CD14-positive monocyte (primary cell): ENCODE results near the gene APIP. TPM values are rescaled to one million over a fixed set of nuclear protein-coding genes. Genes with fewer than 3 reads are reported as not detected.

Source experiments
- DNase-seq, 3 donors: peaks; one replicate each; pipeline ENCODE4 v3.0.0-alpha.2; 2011 to 2022
- H2AFZ ChIP-seq: 2 replicates; pipeline ENCODE4 v1.6.0; 2012; ENCODE audit warnings: mild to moderate bottlenecking, low read depth, low read length, inconsistent platforms; ENCODE audit not compliant: insufficient read depth, poor library complexity, severe bottlenecking
- H3K27ac ChIP-seq, 2 donors: 1 replicate in 1 of 2; 2 replicates in 1 of 2; pipeline ENCODE4 v1.5.1; 2012 to 2013; ENCODE audit warnings: low read length in 2 of 2, control low read depth in 1 of 2, inconsistent platforms in 1 of 2, low read depth in 1 of 2, mild to moderate bottlenecking in 1 of 2
- H3K27me3 ChIP-seq, 2 donors: one replicate each; pipeline versions ENCODE4 v1.6.0 to v1.6.1; 2011 to 2013; ENCODE audit warnings: low read length in 2 of 2; ENCODE audit not compliant: control insufficient read depth in 2 of 2, insufficient read depth in 2 of 2
- H3K36me3 ChIP-seq, 2 donors: replicated peaks in 1 of 2; 1 replicate in 1 of 2; 2 replicates in 1 of 2; pipeline versions ENCODE4 v1.5.1 to v1.6.1; 2012 to 2013; ENCODE audit warnings: low read length in 2 of 2, control low read depth in 1 of 2, inconsistent platforms in 1 of 2, mild to moderate bottlenecking in 1 of 2; ENCODE audit not compliant: insufficient read depth in 2 of 2, control insufficient read depth in 1 of 2
- H3K4me1 ChIP-seq, 2 donors: 1 replicate in 1 of 2; 2 replicates in 1 of 2; pipeline versions ENCODE4 v1.5.1 to v1.6.1; 2012 to 2013; ENCODE audit warnings: low read length in 2 of 2, control low read depth in 1 of 2, inconsistent platforms in 1 of 2, mild to moderate bottlenecking in 1 of 2, moderate library complexity in 1 of 2; ENCODE audit not compliant: insufficient read depth in 2 of 2, control insufficient read depth in 1 of 2
- H3K4me2 ChIP-seq: replicated peaks from 2 replicates; pipeline ENCODE3; 2012; ENCODE audit warnings: low read length, moderate library complexity, mild to moderate bottlenecking; ENCODE audit not compliant: poor library complexity, severe bottlenecking; ENCODE audit errors: extremely low read depth
- H3K4me3 ChIP-seq, 3 experiments: fragments of 200-600 bp in 1 of 3; sonication (generic) in 1 of 3; replicated peaks in 1 of 3; 1 replicate in 2 of 3; 2 replicates in 1 of 3; pipeline ENCODE4 v1.5.1; 2011 to 2013; ENCODE audit warnings: low read length in 3 of 3, mild to moderate bottlenecking in 3 of 3, control low read depth in 2 of 3, low read depth in 2 of 3, inconsistent platforms in 1 of 3, moderate library complexity in 1 of 3
- H3K79me2 ChIP-seq: 2 replicates; pipeline ENCODE4 v1.6.0; 2012; ENCODE audit warnings: mild to moderate bottlenecking, control low read depth, inconsistent platforms, low read length, moderate library complexity; ENCODE audit not compliant: insufficient read depth
- H3K9ac ChIP-seq: 2 replicates; pipeline ENCODE4 v1.6.0; 2017; ENCODE audit warnings: low read length, mild to moderate bottlenecking; ENCODE audit not compliant: insufficient read depth, poor library complexity, severe bottlenecking
- H3K9me3 ChIP-seq, 2 donors: replicated peaks in 1 of 2; 1 replicate in 1 of 2; 2 replicates in 1 of 2; pipeline versions ENCODE4 v1.5.1 to v1.6.1; 2012 to 2013; ENCODE audit warnings: low read length in 2 of 2, control low read depth in 1 of 2; ENCODE audit not compliant: control insufficient read depth in 1 of 2, insufficient read depth in 1 of 2
- H4K20me1 ChIP-seq: 2 replicates; pipeline ENCODE4 v1.6.0; 2012; ENCODE audit warnings: mild to moderate bottlenecking, low read length, control low read depth, moderate library complexity; ENCODE audit not compliant: insufficient read depth
- H3K27ac Mint-ChIP-seq, 7 donors: one replicate each; pipeline ENCODE4 v1.8.0; 2020; ENCODE audit warnings: mild to moderate bottlenecking in 7 of 7, mixed read lengths in 7 of 7, moderate library complexity in 6 of 7, inconsistent platforms in 2 of 7
- H3K27me3 Mint-ChIP-seq, 3 donors: one replicate each; pipeline ENCODE4 v1.8.0; 2021 to 2022; ENCODE audit warnings: low read depth in 3 of 3, mild to moderate bottlenecking in 3 of 3, mixed read lengths in 3 of 3, moderate library complexity in 3 of 3, inconsistent platforms in 1 of 3
- H3K36me3 Mint-ChIP-seq, 2 donors: one replicate each; pipeline ENCODE4 v1.8.0; 2020; ENCODE audit warnings: mixed read lengths in 2 of 2, inconsistent platforms in 1 of 2, mild to moderate bottlenecking in 1 of 2
- H3K4me1 Mint-ChIP-seq: one replicate; pipeline ENCODE4 v1.8.0; 2020; ENCODE audit warnings: mild to moderate bottlenecking, mixed read lengths
- H3K4me3 Mint-ChIP-seq, 2 donors: one replicate each; pipeline ENCODE4 v1.8.0; 2020; ENCODE audit warnings: mild to moderate bottlenecking in 2 of 2, mixed read lengths in 2 of 2, moderate library complexity in 1 of 2
- H3K9me3 Mint-ChIP-seq, 7 donors: one replicate each; pipeline ENCODE4 v1.8.0; 2020 to 2022; ENCODE audit warnings: mixed read lengths in 7 of 7, mild to moderate bottlenecking in 6 of 7, moderate library complexity in 6 of 7, inconsistent platforms in 2 of 7
- WGBS: methylation state at CpG from one replicate; pipeline ENCODE4 v1.1.5; 2013; ENCODE audit warnings: missing lambda C conversion rate; ENCODE audit not compliant: insufficient coverage; 5-methylcytosine and 5-hydroxymethylcytosine counted together
- intact Hi-C, 2 donors: fragments of 100-400 bp; cut with micrococcal nuclease; formaldehyde crosslinking; loops; one replicate each; pipeline versions ENCODE4 v1.15.0 to v1.15.1; 2023
- polyA plus RNA-seq, 3 donors: library from polyadenylated mRNA; depleted of rRNA in 1 of 3; unstranded in 2 of 3; stranded (reverse) in 1 of 3; fragments of 300-500 nt in 2 of 3; fragments of >200 nt in 1 of 3; fragmentation: Illumina TruSeq in 2 of 3; gene quantifications; 1 replicate in 2 of 3; 2 replicates in 1 of 3; pipeline ENCODE4 v1.2.3, GENCODE V29; 2012 to 2021
- TF ChIP-seq, protein P1 (sequence below): fragments of 200-600 bp; IDR thresholded peaks from one replicate; pipeline ENCODE4 v1.8.0; 2022; ENCODE audit warnings: antibody characterized with exemption, mild to moderate bottlenecking

Gene APIP
- polyA plus RNA-seq, 3 donors: 16.3 to 25.4 (median 22.9) TPM

- no peak overlapping the region for H3K4me3 Mint-ChIP-seq
- intact Hi-C loops: no loop called here
- no peak overlapping the region for H3K27ac ChIP-seq
- H3K36me3 Mint-ChIP-seq: peaks cover 13 to 30% of the 10 kb centered on the region in 2 donors
- no CpG with 5 or more reads among the region's 3 CpGs for WGBS
- no peak overlapping the region for H2AFZ ChIP-seq
- H3K79me2 ChIP-seq: peaks cover 78% of the 10 kb centered on the region
- no peaks in the 10 kb centered on the region for H3K4me1 ChIP-seq
- peaks cover 0 to 45% of the 10 kb centered on the region in 2 donors for H3K36me3 ChIP-seq
- H3K4me3 ChIP-seq: no peak overlapping the region
- H3K27ac Mint-ChIP-seq: peak overlapping the region in 2 of 7 donors; percentile 48 to 75
- no peaks in the 10 kb centered on the region for H3K27me3 Mint-ChIP-seq
- no peak overlapping the region for H3K9ac ChIP-seq
- H3K4me2 ChIP-seq: no peak overlapping the region
- H3K9me3 Mint-ChIP-seq: peaks cover 17 to 44% (median 39%) of the 10 kb centered on the region in 7 donors
- H3K27me3 ChIP-seq: no peaks in the 10 kb centered on the region
- DNase-seq: no peak
- TF ChIP-seq, protein P1, sequence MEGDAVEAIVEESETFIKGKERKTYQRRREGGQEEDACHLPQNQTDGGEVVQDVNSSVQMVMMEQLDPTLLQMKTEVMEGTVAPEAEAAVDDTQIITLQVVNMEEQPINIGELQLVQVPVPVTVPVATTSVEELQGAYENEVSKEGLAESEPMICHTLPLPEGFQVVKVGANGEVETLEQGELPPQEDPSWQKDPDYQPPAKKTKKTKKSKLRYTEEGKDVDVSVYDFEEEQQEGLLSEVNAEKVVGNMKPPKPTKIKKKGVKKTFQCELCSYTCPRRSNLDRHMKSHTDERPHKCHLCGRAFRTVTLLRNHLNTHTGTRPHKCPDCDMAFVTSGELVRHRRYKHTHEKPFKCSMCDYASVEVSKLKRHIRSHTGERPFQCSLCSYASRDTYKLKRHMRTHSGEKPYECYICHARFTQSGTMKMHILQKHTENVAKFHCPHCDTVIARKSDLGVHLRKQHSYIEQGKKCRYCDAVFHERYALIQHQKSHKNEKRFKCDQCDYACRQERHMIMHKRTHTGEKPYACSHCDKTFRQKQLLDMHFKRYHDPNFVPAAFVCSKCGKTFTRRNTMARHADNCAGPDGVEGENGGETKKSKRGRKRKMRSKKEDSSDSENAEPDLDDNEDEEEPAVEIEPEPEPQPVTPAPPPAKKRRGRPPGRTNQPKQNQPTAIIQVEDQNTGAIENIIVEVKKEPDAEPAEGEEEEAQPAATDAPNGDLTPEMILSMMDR: no peak
- H3K9me3 ChIP-seq: peaks cover 36 to 39% of the 10 kb centered on the region in 2 donors
- peaks cover 8% of the 10 kb centered on the region for H4K20me1 ChIP-seq
- peaks cover 9% of the 10 kb centered on the region for H3K4me1 Mint-ChIP-seq
These were observed 11.7 kb downstream of the APIP start for GRCh38 chr11:34904421-34904955.

GRCh38 chr11:34899633-34900016 lies 16.6 kb downstream of the APIP start:
- Histone ChIP-seq H3K27me3 (no peaks in the 10 kb centered on the region), H3K4me2 (no peak overlapping the region), H3K36me3 (peaks cover 0 to 63% of the 10 kb centered on the region in 2 donors), H3K9ac (no peak overlapping the region), H2AFZ (no peak overlapping the region), H3K27ac (no peak overlapping the region), H3K4me3 (peak overlapping the region in 1 of 3 experiments; percentile 1), H4K20me1 (no peaks in the 10 kb centered on the region), H3K79me2 (peaks cover 55% of the 10 kb centered on the region), H3K4me1 (no peaks in the 10 kb centered on the region), H3K9me3 (peaks cover 60 to 61% of the 10 kb centered on the region in 2 donors)
- peaks cover 21 to 34% of the 10 kb centered on the region in 2 donors for H3K36me3 Mint-ChIP-seq
- WGBS: 100% methylated on average over 3 of the region's 5 CpGs
- H3K4me3 Mint-ChIP-seq: no peak overlapping the region
- peaks cover 37 to 72% (median 65%) of the 10 kb centered on the region in 7 donors for H3K9me3 Mint-ChIP-seq
- intact Hi-C loops: loop anchor here in 1 of 2 donors (10.0 kb wide), 2 partner anchors 315 to 385 kb away; partner anchors contain the start of gene ELF5
- TF ChIP-seq, protein P1: no peak
- H3K27me3 Mint-ChIP-seq: no peaks in the 10 kb centered on the region
- no peak for DNase-seq
- H3K27ac Mint-ChIP-seq: no peak overlapping the region
- H3K4me1 Mint-ChIP-seq: peaks cover 6% of the 10 kb centered on the region
